Esophagus squamous epithelium (tissue), 4 donors: ENCODE results near the gene FAM186B.

Source experiments
- POLR2A ChIP-seq, 4 donors: fragments of 450-650 bp; IDR thresholded peaks; one replicate each; pipeline ENCODE4 v1.6.1; 2017; ENCODE audit warnings: antibody characterized with exemption in 4 of 4, mild to moderate bottlenecking in 4 of 4, moderate library complexity in 3 of 4
- TF ChIP-seq, protein P1 (sequence below), 6 experiments: fragments of 450-650 bp in 4 of 6; fragments of 200-600 bp in 2 of 6; sonication (generic) in 2 of 6; IDR thresholded peaks; one replicate each; pipeline ENCODE4 v1.5.1; 2016 to 2019; ENCODE audit warnings: antibody characterized with exemption in 6 of 6, mild to moderate bottlenecking in 4 of 6, moderate library complexity in 4 of 6

DNA sequence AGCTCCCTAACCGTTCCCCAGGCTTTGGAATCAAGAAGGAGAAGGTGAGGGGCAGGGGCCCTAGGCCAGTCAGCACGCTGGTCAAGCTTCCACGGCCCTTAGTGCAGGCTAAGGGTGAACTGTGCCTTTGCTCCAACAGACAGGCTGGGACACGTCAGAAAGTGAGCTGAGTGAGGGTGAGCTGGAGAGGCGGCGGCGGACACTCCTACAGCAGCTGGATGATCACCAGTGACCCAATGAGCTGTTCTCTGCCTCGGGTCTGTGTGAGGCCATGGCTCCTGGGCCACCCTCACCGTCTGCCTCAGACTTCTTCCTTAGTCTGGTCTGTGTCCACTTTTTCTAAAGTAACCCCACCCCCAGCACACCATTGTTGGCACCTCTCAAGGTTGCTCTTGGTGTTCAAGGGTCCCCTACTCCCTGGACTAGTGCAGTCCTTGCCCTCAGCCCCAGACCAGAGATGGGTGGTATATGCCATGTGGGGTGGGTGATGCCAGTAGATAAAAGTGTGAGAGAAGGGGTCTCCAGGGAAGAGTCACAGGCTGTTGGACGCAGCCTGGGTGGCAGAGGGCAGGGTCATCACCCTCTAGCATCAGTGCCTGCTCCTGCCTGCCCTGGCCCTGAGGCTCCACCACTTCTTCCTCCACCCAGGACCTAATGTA is 38.7 kb upstream of the FAM186B start:
- TF ChIP-seq, protein P1, sequence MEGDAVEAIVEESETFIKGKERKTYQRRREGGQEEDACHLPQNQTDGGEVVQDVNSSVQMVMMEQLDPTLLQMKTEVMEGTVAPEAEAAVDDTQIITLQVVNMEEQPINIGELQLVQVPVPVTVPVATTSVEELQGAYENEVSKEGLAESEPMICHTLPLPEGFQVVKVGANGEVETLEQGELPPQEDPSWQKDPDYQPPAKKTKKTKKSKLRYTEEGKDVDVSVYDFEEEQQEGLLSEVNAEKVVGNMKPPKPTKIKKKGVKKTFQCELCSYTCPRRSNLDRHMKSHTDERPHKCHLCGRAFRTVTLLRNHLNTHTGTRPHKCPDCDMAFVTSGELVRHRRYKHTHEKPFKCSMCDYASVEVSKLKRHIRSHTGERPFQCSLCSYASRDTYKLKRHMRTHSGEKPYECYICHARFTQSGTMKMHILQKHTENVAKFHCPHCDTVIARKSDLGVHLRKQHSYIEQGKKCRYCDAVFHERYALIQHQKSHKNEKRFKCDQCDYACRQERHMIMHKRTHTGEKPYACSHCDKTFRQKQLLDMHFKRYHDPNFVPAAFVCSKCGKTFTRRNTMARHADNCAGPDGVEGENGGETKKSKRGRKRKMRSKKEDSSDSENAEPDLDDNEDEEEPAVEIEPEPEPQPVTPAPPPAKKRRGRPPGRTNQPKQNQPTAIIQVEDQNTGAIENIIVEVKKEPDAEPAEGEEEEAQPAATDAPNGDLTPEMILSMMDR (IDR thresholded peaks at IDR 0.05) = no peak
- no peak for TF ChIP-seq POLR2A (IDR thresholded peaks at IDR 0.05)
